Chondrocyte (in vitro differentiated cells): ENCODE measurements around the gene CPN2. TPM values are rescaled to one million over a fixed set of nuclear protein-coding genes. Genes with fewer than 3 reads are reported as not detected.

Source experiments
- DNase-seq: peaks from one replicate; pipeline ENCODE4 v3.0.0; 2021; ENCODE audit warnings: mixed read lengths, low spot score
- H3K27ac Mint-ChIP-seq: one replicate; pipeline ENCODE4 v1.8.0; 2021; ENCODE audit warnings: mild to moderate bottlenecking, moderate library complexity, mixed read lengths; ENCODE audit not compliant: unreplicated experiment
- H3K27me3 Mint-ChIP-seq: 2 replicates; pipeline ENCODE4 v1.8.0; 2021; ENCODE audit warnings: low read depth, mixed read lengths
- H3K36me3 Mint-ChIP-seq: 2 replicates; pipeline ENCODE4 v1.8.0; 2021; ENCODE audit warnings: low read depth, mixed read lengths
- H3K4me1 Mint-ChIP-seq: 2 replicates; pipeline ENCODE4 v1.8.0; 2021; ENCODE audit warnings: low read depth, mild to moderate bottlenecking, mixed read lengths
- H3K4me3 Mint-ChIP-seq: one replicate; pipeline ENCODE4 v1.8.0; 2021; ENCODE audit warnings: mild to moderate bottlenecking, moderate library complexity, mixed read lengths; ENCODE audit not compliant: unreplicated experiment
- H3K9me3 Mint-ChIP-seq: 2 replicates; pipeline ENCODE4 v1.8.0; 2021; ENCODE audit warnings: low read depth, mixed read lengths
- CTCF ChIP-seq: fragments of 200-600 bp; sonication (generic); IDR thresholded peaks from 2 replicates; pipeline ENCODE4 v1.5.0; 2021; ENCODE audit warnings: antibody characterized with exemption, mild to moderate bottlenecking, moderate library complexity
- total RNA-seq: library from RNA; stranded (reverse); gene quantifications from 3 replicates; pipeline ENCODE4 v1.2.1, GENCODE V29; 2021

CPN2 gene
- total RNA-seq, 1 donor from 2014 or later = not detected

- TF ChIP-seq CTCF = no peak
- H3K36me3 Mint-ChIP-seq = no peaks in the 10 kb centered on the region
- no peaks in the 10 kb centered on the region for H3K9me3 Mint-ChIP-seq
- peaks cover 19% of the 10 kb centered on the region for H3K4me1 Mint-ChIP-seq
- H3K27me3 Mint-ChIP-seq = peaks cover 32% of the 10 kb centered on the region
- H3K27ac Mint-ChIP-seq = no peak overlapping the region
- no peak overlapping the region for H3K4me3 Mint-ChIP-seq
- DNase-seq = no peak
Measured at GRCh38 chr3:194370753-194371152, 19.6 kb upstream of the CPN2 start.

- Mint-ChIP-seq H3K36me3 (no peaks in the 10 kb centered on the region), H3K27ac (no peak within 1 kb of the TSS), H3K4me3 (no peak within 1 kb of the TSS), H3K27me3 (peaks cover 25% of the 10 kb centered on the region), H3K9me3 (no peaks in the 10 kb centered on the region), H3K4me1 (peaks cover 29% of the 10 kb centered on the region)
- TF ChIP-seq CTCF = peak; percentile 48
- DNase-seq = peak; percentile 93
Measured at GRCh38 chr3:194369522-194370279, 18.6 kb upstream of the CPN2 start, which contains the start of gene LRRC15. LRRC15 (minus strand) TSS chr3:194369743; CDS start chr3:194361043, 8,700 bp downstream.

- TF ChIP-seq CTCF = no peak
- H3K4me3 Mint-ChIP-seq = no peak overlapping the region
- no peaks in the 10 kb centered on the region for H3K36me3 Mint-ChIP-seq
- peaks cover 21% of the 10 kb centered on the region for H3K27me3 Mint-ChIP-seq
- no peaks in the 10 kb centered on the region for H3K9me3 Mint-ChIP-seq
- peaks cover 37% of the 10 kb centered on the region for H3K4me1 Mint-ChIP-seq
- no peak overlapping the region for H3K27ac Mint-ChIP-seq
- peak; percentile 38 for DNase-seq
Measured at GRCh38 chr3:194368918-194369317, 17.8 kb upstream of the CPN2 start.

DNA sequence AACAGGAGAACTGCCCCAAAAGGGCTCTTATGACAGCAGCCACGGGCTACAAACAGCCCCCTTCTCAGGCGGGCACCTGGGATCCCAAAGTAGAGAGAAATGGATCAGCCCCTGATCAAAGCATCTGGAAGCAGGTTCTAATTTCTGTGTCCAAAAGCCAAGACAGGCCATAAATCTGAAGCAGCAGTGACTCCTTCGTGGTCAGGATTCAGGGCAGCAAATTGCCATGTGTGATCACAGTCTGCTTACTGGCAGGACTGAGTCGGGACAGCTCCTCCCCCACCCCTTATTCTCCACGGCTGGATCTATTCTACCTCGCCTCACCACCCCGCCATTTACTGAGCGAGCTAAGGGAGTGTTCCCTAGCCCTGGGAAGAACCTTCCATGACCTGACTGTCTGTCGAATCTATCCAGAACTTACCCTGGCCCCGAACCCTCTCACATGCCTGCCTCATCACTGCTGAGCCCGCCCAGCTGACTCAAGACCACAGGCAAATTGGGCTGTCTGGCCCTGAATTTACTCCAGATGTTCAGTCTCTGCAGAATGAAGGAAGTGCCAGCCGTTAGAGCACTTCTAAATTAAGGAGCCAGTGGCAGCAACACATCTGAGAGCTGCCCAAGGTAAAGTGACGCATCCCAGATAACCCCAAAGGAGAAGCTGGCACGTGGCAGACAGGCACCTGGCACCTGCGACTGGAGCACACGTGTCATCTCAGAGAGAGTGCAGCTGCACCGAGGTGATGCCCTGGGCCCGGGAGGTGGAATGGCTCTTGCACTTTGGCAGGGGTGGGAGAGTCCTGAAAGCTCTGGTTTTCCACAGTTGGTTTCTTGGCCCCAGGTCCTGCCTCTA, 17.1 kb upstream of the CPN2 start:
- Mint-ChIP-seq H3K27ac (no peak overlapping the region), H3K4me1 (peaks cover 37% of the 10 kb centered on the region), H3K9me3 (no peaks in the 10 kb centered on the region), H3K27me3 (peaks cover 21% of the 10 kb centered on the region), H3K36me3 (no peaks in the 10 kb centered on the region), H3K4me3 (no peak overlapping the region)
- DNase-seq = peak; percentile 80
- TF ChIP-seq CTCF = no peak

- no peak for TF ChIP-seq CTCF
- H3K36me3 Mint-ChIP-seq = no peaks in the 10 kb centered on the region
- no peak overlapping the region for H3K4me3 Mint-ChIP-seq
- no peak overlapping the region for H3K27ac Mint-ChIP-seq
- H3K9me3 Mint-ChIP-seq = no peaks in the 10 kb centered on the region
- no peak for DNase-seq
- H3K4me1 Mint-ChIP-seq = peaks cover 37% of the 10 kb centered on the region
- peaks cover 24% of the 10 kb centered on the region for H3K27me3 Mint-ChIP-seq
Measured at GRCh38 chr3:194365978-194366490, 14.9 kb upstream of the CPN2 start.
